Pons (tissue), 1 donor: ENCODE data around the gene C10orf90.
A peak's percentile ranks its signal among the peaks of the same experiment; 100 is the strongest.

Source experiments
- DNase-seq: peaks from one replicate; pipeline ENCODE4 v3.0.0-alpha.2; 2016; ENCODE audit warnings: low spot score

C10orf90 gene

GRCh38 chr10:126504063-126504760, 166.3 kb downstream of the C10orf90 start:
- peak; percentile 79 for DNase-seq

- DNase-seq: no peak
These were observed 167.0 kb downstream of the C10orf90 start for GRCh38 chr10:126503392-126504062.

- no peak for DNase-seq
These were observed 168.1 kb downstream of the C10orf90 start for GRCh38 chr10:126502441-126502840.

GRCh38 chr10:126501828-126502227, 168.7 kb downstream of the C10orf90 start:
- DNase-seq: no peak

GRCh38 chr10:126500866-126501265, 169.6 kb downstream of the C10orf90 start:
- no peak for DNase-seq

GRCh38 chr10:126500185-126500584, 170.3 kb downstream of the C10orf90 start:
- DNase-seq: no peak

GRCh38 chr10:126499744-126500143, 170.7 kb downstream of the C10orf90 start:
- DNase-seq: no peak

- no peak for DNase-seq
These were observed 172.8 kb downstream of the C10orf90 start for GRCh38 chr10:126497672-126498071.

- DNase-seq: no peak
These were observed 173.5 kb downstream of the C10orf90 start for GRCh38 chr10:126496771-126497545.

- DNase-seq: peak; percentile 46
These were observed 179.0 kb downstream of the C10orf90 start for GRCh38 chr10:126491476-126491875.

- no peak for DNase-seq
These were observed 189.3 kb downstream of the C10orf90 start for GRCh38 chr10:126481181-126481580.

GRCh38 chr10:126480648-126481047, 189.8 kb downstream of the C10orf90 start:
- no peak for DNase-seq

- DNase-seq: no peak
These were observed 191.1 kb downstream of the C10orf90 start for GRCh38 chr10:126479280-126479895.

GRCh38 chr10:126478546-126478945, 191.9 kb downstream of the C10orf90 start:
- no peak for DNase-seq

GRCh38 chr10:126476246-126476645, 194.2 kb downstream of the C10orf90 start:
- no peak for DNase-seq

- no peak for DNase-seq
These were observed 195.3 kb downstream of the C10orf90 start for GRCh38 chr10:126475074-126475691.

- DNase-seq: no peak
These were observed 196.5 kb downstream of the C10orf90 start for GRCh38 chr10:126474031-126474430.

- no peak for DNase-seq
These were observed 199.5 kb downstream of the C10orf90 start for GRCh38 chr10:126470991-126471390.

GRCh38 chr10:126469692-126470091, 200.8 kb downstream of the C10orf90 start:
- DNase-seq: no peak

GRCh38 chr10:126468876-126469643, 201.4 kb downstream of the C10orf90 start:
- no peak for DNase-seq

- no peak for DNase-seq
These were observed 202.0 kb downstream of the C10orf90 start for GRCh38 chr10:126468467-126468866.
